Measurements from ENCODE around the gene CDC42SE2. TPM values are rescaled to one million over a fixed set of nuclear protein-coding genes. Genes with fewer than 3 reads are reported as not detected.
"Not testable (repeated sequence)": the region's sequence is repeated elsewhere in the genome, so short reads cannot be mapped to it uniquely, and the experiment has no call there.

The CDC42SE2 gene
- polyA plus RNA-seq, 1 experiment = 6.7 TPM

DNA sequence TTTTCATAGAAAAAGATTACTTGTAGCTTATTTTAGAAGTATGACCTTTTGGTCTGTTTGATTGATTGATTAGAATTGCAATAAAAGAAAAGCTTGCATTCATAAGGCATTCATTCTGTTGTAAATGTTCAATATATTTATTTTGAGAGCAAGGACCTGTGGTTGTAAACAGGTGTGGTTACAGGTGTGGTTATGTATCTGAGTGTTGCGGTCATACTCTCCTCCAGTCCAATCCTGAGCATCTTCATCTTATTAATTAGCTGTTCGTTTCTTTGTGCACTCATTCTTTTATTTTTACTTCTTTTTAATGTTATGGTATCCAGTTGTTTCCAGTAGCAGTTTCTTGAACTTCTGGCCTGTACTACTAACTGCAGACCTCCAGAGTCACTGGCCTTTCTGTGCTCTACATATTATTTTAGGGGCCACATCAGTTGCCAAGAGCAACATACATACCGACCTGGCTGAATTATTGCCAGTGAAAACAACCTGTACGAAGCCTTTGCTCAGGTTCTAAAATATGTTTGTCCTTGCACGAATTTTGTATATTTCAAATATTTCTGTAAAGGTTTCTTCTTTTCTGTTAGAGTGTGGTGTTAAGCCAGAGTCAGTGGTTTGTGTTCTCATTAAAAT, 128.7 kb downstream of the CDC42SE2 start:
- DNase-seq (ENCODE audit: low read depth) = no peak
- H3K36me3 ChIP-seq (ENCODE audit: control insufficient read depth, insufficient read depth, low read length) = peaks cover 7% of the 10 kb centered on the region
- no peaks in the 10 kb centered on the region for H3K27me3 ChIP-seq (ENCODE audit: control insufficient read depth, insufficient read depth, low read length)
- POLR2A ChIA-PET = no interaction called here
- CTCF ChIA-PET = interaction anchor here (2.0 kb wide), 1 partner anchor 11 kb away, joined by 9 read pairs; no protein-coding TSS in a partner anchor
- TF ChIP-seq CTCF (IDR thresholded peaks at IDR 0.05; ENCODE audit: insufficient read depth, low read depth, low read length) = no peak
- no peak overlapping the region for H3K4me3 ChIP-seq (ENCODE audit: low read depth, low read length)

GRCh38 chr5:131393498-131393968, 129.7 kb downstream of the CDC42SE2 start:
- ChIA-PET CTCF (no interaction called here), POLR2A (interaction anchor here (0.6 kb wide), 1 partner anchor 34 kb away, joined by 4 read pairs; no protein-coding TSS in a partner anchor)
- peaks cover 7% of the 10 kb centered on the region for H3K36me3 ChIP-seq (ENCODE audit: control insufficient read depth, insufficient read depth, low read length)
- H3K4me3 ChIP-seq (ENCODE audit: low read depth, low read length) = no peak overlapping the region
- no peak for TF ChIP-seq CTCF (IDR thresholded peaks at IDR 0.05; ENCODE audit: insufficient read depth, low read depth, low read length)
- no peaks in the 10 kb centered on the region for H3K27me3 ChIP-seq (ENCODE audit: control insufficient read depth, insufficient read depth, low read length)
- no peak for DNase-seq (ENCODE audit: low read depth)

GRCh38 chr5:131394128-131394527, 130.3 kb downstream of the CDC42SE2 start:
- DNase-seq (ENCODE audit: low read depth) = no peak
- Histone ChIP-seq H3K27me3 (ENCODE audit: control insufficient read depth, insufficient read depth, low read length) (no peaks in the 10 kb centered on the region), H3K36me3 (ENCODE audit: control insufficient read depth, insufficient read depth, low read length) (peaks cover 5% of the 10 kb centered on the region), H3K4me3 (ENCODE audit: low read depth, low read length) (no peak overlapping the region)
- ChIA-PET POLR2A (interaction anchor here (0.6 kb wide), 1 partner anchor 35 kb away, joined by 4 read pairs; no protein-coding TSS in a partner anchor), CTCF (no interaction called here)
- no peak for TF ChIP-seq CTCF (IDR thresholded peaks at IDR 0.05; ENCODE audit: insufficient read depth, low read depth, low read length)

GRCh38 chr5:131396015-131396414, 132.2 kb downstream of the CDC42SE2 start:
- Histone ChIP-seq H3K4me3 (ENCODE audit: low read depth, low read length) (no peak overlapping the region), H3K27me3 (ENCODE audit: control insufficient read depth, insufficient read depth, low read length) (no peaks in the 10 kb centered on the region), H3K36me3 (ENCODE audit: control insufficient read depth, insufficient read depth, low read length) (peaks cover 7% of the 10 kb centered on the region)
- no peak for TF ChIP-seq CTCF (IDR thresholded peaks at IDR 0.05; ENCODE audit: insufficient read depth, low read depth, low read length)
- DNase-seq (ENCODE audit: low read depth) = no peak
- POLR2A ChIA-PET = no interaction called here
- CTCF ChIA-PET = interaction anchor here (1.0 kb wide), 1 partner anchor 12 kb away, joined by 3 read pairs; no protein-coding TSS in a partner anchor

DNA sequence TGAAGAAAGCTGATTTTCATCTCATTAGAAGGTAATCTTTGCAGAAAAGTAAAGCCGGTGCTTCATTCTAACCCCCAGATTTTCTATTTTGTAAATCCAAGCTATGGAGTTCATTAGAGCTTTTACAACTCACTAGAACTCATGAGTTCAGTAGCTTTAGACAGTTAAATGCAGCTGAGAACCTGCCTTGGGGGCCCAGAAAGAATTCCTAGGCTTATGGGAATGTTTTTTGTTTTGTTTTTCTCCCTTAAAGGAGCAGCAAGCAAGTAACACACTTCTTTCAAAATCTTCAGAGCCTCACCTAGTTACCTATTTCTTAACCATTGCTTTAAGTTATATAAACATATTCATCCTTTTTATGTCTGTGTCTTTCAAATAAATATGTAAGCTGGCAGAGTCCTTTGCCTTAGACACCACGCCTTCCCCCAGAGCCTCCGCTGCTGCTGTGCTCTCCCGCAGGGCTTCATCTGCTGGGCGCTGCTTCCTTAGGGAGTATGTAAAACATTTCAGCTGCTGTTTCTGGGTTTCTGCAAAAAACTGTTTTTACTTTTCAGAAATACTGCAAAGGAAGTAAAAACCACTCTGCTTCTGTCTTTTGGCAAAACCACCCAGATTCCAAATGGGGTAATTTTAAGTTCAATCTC, 132.9 kb downstream of the CDC42SE2 start:
- Histone ChIP-seq H3K27me3 (ENCODE audit: control insufficient read depth, insufficient read depth, low read length) (no peaks in the 10 kb centered on the region), H3K36me3 (ENCODE audit: control insufficient read depth, insufficient read depth, low read length) (peaks cover 7% of the 10 kb centered on the region), H3K4me3 (ENCODE audit: low read depth, low read length) (no peak overlapping the region)
- no peak for TF ChIP-seq CTCF (IDR thresholded peaks at IDR 0.05; ENCODE audit: insufficient read depth, low read depth, low read length)
- ChIA-PET POLR2A (no interaction called here), CTCF (interaction anchor here (1.0 kb wide), 1 partner anchor 12 kb away, joined by 3 read pairs; no protein-coding TSS in a partner anchor)
- DNase-seq (ENCODE audit: low read depth) = no peak

DNA sequence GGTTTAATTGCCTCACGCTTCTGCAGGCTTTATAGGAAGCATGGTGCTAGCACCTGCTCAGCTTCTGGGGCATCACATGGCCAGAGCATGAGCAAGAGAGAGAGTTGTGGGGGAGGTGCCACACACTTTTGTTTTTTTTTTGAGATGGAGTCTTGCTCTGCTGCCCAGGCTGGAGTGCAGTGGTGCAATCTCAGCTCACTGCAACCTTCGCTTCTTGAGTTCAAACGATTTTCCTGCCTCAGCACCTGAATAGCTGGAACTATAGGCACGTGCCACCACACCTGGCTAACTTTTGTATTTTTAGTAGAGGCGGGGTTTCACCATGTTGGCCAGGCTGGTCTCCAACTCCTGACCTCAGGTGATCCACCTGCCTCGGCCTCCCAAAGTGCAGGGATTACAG, 135.2 kb downstream of the CDC42SE2 start:
- CTCF ChIA-PET; DNase-seq (ENCODE audit: low read depth); H3K27me3 ChIP-seq (ENCODE audit: control insufficient read depth, insufficient read depth, low read length); POLR2A ChIA-PET; H3K36me3 ChIP-seq (ENCODE audit: control insufficient read depth, insufficient read depth, low read length); H3K4me3 ChIP-seq (ENCODE audit: low read depth, low read length): not testable (repeated sequence)

All from BJ (cell line).